Measurements from ENCODE around the gene REV1.

REV1 gene

GRCh38 chr2:99451686-99452085 is 38.1 kb downstream of the REV1 start:
- Histone ChIP-seq H3K4me1 (ENCODE audit: insufficient read depth, low read length) (no peaks in the 10 kb centered on the region), H3K4me2 (ENCODE audit: insufficient read depth, low read length) (no peak overlapping the region), H3K36me3 (ENCODE audit: insufficient read depth, low read length) (peaks cover 77% of the 10 kb centered on the region), H4K20me1 (ENCODE audit: insufficient read depth, low read length) (peaks cover 8% of the 10 kb centered on the region; the same call in 1 of the 2 replicates), H3K27ac (ENCODE audit: low read length) (no peak overlapping the region), H3K27me3 (ENCODE audit: insufficient read depth, low read length, poor library complexity) (no peaks in the 10 kb centered on the region), H3K9ac (ENCODE audit: low read depth, low read length) (no peak overlapping the region), H2AFZ (ENCODE audit: low read depth, low read length) (no peak overlapping the region), H3K79me2 (ENCODE audit: insufficient read depth, low read length) (peaks cover 57% of the 10 kb centered on the region), H3K4me3 (ENCODE audit: low read depth in 1 of 2, low read length in 2 of 2) (no peak overlapping the region), H3K9me3 (ENCODE audit: insufficient read depth, low read length, severe bottlenecking) (no peaks in the 10 kb centered on the region)
- DNase-seq (no peak), ATAC-seq (ENCODE audit: insufficient read depth, low read depth) (no peak)
- TF ChIP-seq CTCF (IDR thresholded peaks at IDR 0.05; ENCODE audit: borderline replicate concordance, extremely low read depth, low read length, poor library complexity, severe bottlenecking) (no peak), EZH2 (IDR thresholded peaks at IDR 0.05; ENCODE audit: borderline replicate concordance, low read depth, low read length, severe bottlenecking) (no peak)

DNA sequence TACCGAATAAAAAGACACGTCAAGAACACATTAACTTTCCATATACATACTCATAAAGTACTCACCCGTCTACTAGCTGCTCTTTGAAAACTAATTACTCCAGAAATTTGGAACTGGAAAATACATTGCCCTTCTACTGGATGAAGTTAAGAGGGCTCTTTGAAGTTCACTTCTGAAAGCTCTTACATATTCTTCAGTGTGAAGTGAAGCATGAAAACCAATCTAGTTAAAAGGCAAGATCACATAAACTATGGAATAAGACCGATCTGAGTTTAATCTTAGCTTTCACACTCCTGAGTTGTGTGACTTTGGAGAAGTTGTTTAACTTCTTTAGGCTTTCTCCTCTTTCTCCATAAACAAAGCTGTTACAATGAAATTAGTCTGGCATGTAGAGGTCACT is 38.5 kb downstream of the REV1 start:
- H3K79me2 ChIP-seq (ENCODE audit: insufficient read depth, low read length) = peaks cover 54% of the 10 kb centered on the region
- H3K9ac ChIP-seq (ENCODE audit: low read depth, low read length) = no peak overlapping the region
- peaks cover 10% of the 10 kb centered on the region; the same call in 1 of the 2 replicates for H4K20me1 ChIP-seq (ENCODE audit: insufficient read depth, low read length)
- H3K36me3 ChIP-seq (ENCODE audit: insufficient read depth, low read length) = peaks cover 75% of the 10 kb centered on the region
- no peak overlapping the region for H3K4me2 ChIP-seq (ENCODE audit: insufficient read depth, low read length)
- ATAC-seq (ENCODE audit: insufficient read depth, low read depth) (no peak), DNase-seq (no peak)
- no peak overlapping the region for H2AFZ ChIP-seq (ENCODE audit: low read depth, low read length)
- no peaks in the 10 kb centered on the region for H3K4me1 ChIP-seq (ENCODE audit: insufficient read depth, low read length)
- no peak overlapping the region for H3K27ac ChIP-seq (ENCODE audit: low read length)
- H3K9me3 ChIP-seq (ENCODE audit: insufficient read depth, low read length, severe bottlenecking) = no peaks in the 10 kb centered on the region
- TF ChIP-seq EZH2 (IDR thresholded peaks at IDR 0.05; ENCODE audit: borderline replicate concordance, low read depth, low read length, severe bottlenecking) (no peak), CTCF (IDR thresholded peaks at IDR 0.05; ENCODE audit: borderline replicate concordance, extremely low read depth, low read length, poor library complexity, severe bottlenecking) (no peak)
- no peak overlapping the region for H3K4me3 ChIP-seq (ENCODE audit: low read depth in 1 of 2, low read length in 2 of 2)
- no peaks in the 10 kb centered on the region for H3K27me3 ChIP-seq (ENCODE audit: insufficient read depth, low read length, poor library complexity)

- peaks cover 46% of the 10 kb centered on the region for H3K79me2 ChIP-seq (ENCODE audit: insufficient read depth, low read length)
- H3K4me3 ChIP-seq (ENCODE audit: low read depth in 1 of 2, low read length in 2 of 2) = no peak overlapping the region
- no peak overlapping the region for H2AFZ ChIP-seq (ENCODE audit: low read depth, low read length)
- H3K36me3 ChIP-seq (ENCODE audit: insufficient read depth, low read length) = peaks cover 68% of the 10 kb centered on the region
- ATAC-seq (ENCODE audit: insufficient read depth, low read depth) = no peak
- H3K27me3 ChIP-seq (ENCODE audit: insufficient read depth, low read length, poor library complexity) = no peaks in the 10 kb centered on the region
- H3K27ac ChIP-seq (ENCODE audit: low read length) = no peak overlapping the region
- no peaks in the 10 kb centered on the region for H3K4me1 ChIP-seq (ENCODE audit: insufficient read depth, low read length)
- no peaks in the 10 kb centered on the region for H3K9me3 ChIP-seq (ENCODE audit: insufficient read depth, low read length, severe bottlenecking)
- no peak overlapping the region for H3K9ac ChIP-seq (ENCODE audit: low read depth, low read length)
- no peak for DNase-seq
- TF ChIP-seq CTCF (IDR thresholded peaks at IDR 0.05; ENCODE audit: borderline replicate concordance, extremely low read depth, low read length, poor library complexity, severe bottlenecking) = no peak
- TF ChIP-seq EZH2 (IDR thresholded peaks at IDR 0.05; ENCODE audit: borderline replicate concordance, low read depth, low read length, severe bottlenecking) = no peak
- H4K20me1 ChIP-seq (ENCODE audit: insufficient read depth, low read length) = peaks cover 12% of the 10 kb centered on the region; the same call in 1 of the 2 replicates
- no peak overlapping the region for H3K4me2 ChIP-seq (ENCODE audit: insufficient read depth, low read length)
Observed at GRCh38 chr2:99450199-99450598, 39.6 kb downstream of the REV1 start.

GRCh38 chr2:99448556-99448955 is 41.3 kb downstream of the REV1 start:
- Histone ChIP-seq H3K4me1 (ENCODE audit: insufficient read depth, low read length) (no peaks in the 10 kb centered on the region), H3K79me2 (ENCODE audit: insufficient read depth, low read length) (peaks cover 45% of the 10 kb centered on the region), H3K27ac (ENCODE audit: low read length) (no peak overlapping the region), H2AFZ (ENCODE audit: low read depth, low read length) (no peak overlapping the region), H3K4me3 (ENCODE audit: low read depth in 1 of 2, low read length in 2 of 2) (no peak overlapping the region), H3K27me3 (ENCODE audit: insufficient read depth, low read length, poor library complexity) (no peaks in the 10 kb centered on the region), H3K9ac (ENCODE audit: low read depth, low read length) (no peak overlapping the region), H3K4me2 (ENCODE audit: insufficient read depth, low read length) (no peak overlapping the region), H4K20me1 (ENCODE audit: insufficient read depth, low read length) (peaks cover 13% of the 10 kb centered on the region; the same call in 1 of the 2 replicates), H3K36me3 (ENCODE audit: insufficient read depth, low read length) (peaks cover 63% of the 10 kb centered on the region), H3K9me3 (ENCODE audit: insufficient read depth, low read length, severe bottlenecking) (no peaks in the 10 kb centered on the region)
- ATAC-seq (ENCODE audit: insufficient read depth, low read depth) = no peak
- DNase-seq = no peak
- TF ChIP-seq CTCF (IDR thresholded peaks at IDR 0.05; ENCODE audit: borderline replicate concordance, extremely low read depth, low read length, poor library complexity, severe bottlenecking) = no peak
- TF ChIP-seq EZH2 (IDR thresholded peaks at IDR 0.05; ENCODE audit: borderline replicate concordance, low read depth, low read length, severe bottlenecking) = no peak
